ENCODE measurements around the gene FPR1.

The FPR1 gene

GRCh38 chr19:51751655-51752054 lies at the start of gene FPR1:
Gene FPR1 (minus strand): TSS chr19:51751878. CDS start chr19:51746994, 4,884 bp downstream.
- Mint-ChIP-seq H3K9me3 (no peaks in the 10 kb centered on the region), H3K27me3 (peaks cover 12% of the 10 kb centered on the region), H3K4me3 (no peak within 1 kb of the TSS), H3K36me3 (ENCODE audit: low read depth) (no peaks in the 10 kb centered on the region), H3K4me1 (ENCODE audit: low read depth) (no peaks in the 10 kb centered on the region), H3K27ac (no peak within 1 kb of the TSS)
- no peak for DNase-seq

- no peak for DNase-seq
- no peaks in the 10 kb centered on the region for H3K36me3 Mint-ChIP-seq (ENCODE audit: low read depth)
- H3K4me1 Mint-ChIP-seq (ENCODE audit: low read depth), result no peaks in the 10 kb centered on the region
Observed at GRCh38 chr19:51800473-51801244, 49.0 kb upstream of the FPR1 start.

GRCh38 chr19:51799774-51800472 lies 48.2 kb upstream of the FPR1 start:
- H3K4me1 Mint-ChIP-seq (ENCODE audit: low read depth), result no peaks in the 10 kb centered on the region
- no peak overlapping the region for H3K27ac Mint-ChIP-seq
- peaks cover 7% of the 10 kb centered on the region for H3K27me3 Mint-ChIP-seq
- no peak overlapping the region for H3K4me3 Mint-ChIP-seq
- no peaks in the 10 kb centered on the region for H3K36me3 Mint-ChIP-seq (ENCODE audit: low read depth)
- H3K9me3 Mint-ChIP-seq, result peaks cover 10% of the 10 kb centered on the region
- no peak for DNase-seq

More at GRCh38 chr19:51800473-51801244, 49.0 kb upstream of the FPR1 start:
- H3K9me3 Mint-ChIP-seq, result peaks cover 10% of the 10 kb centered on the region
- H3K4me3 Mint-ChIP-seq, result no peak overlapping the region
- peaks cover 7% of the 10 kb centered on the region for H3K27me3 Mint-ChIP-seq
- no peak overlapping the region for H3K27ac Mint-ChIP-seq

- Mint-ChIP-seq H3K36me3 (ENCODE audit: low read depth) (no peaks in the 10 kb centered on the region), H3K27me3 (peaks cover 7% of the 10 kb centered on the region), H3K9me3 (peaks cover 7% of the 10 kb centered on the region), H3K4me1 (ENCODE audit: low read depth) (no peaks in the 10 kb centered on the region), H3K27ac (no peak overlapping the region), H3K4me3 (no peak overlapping the region)
- DNase-seq, result no peak
Observed at GRCh38 chr19:51799034-51799773, 47.5 kb upstream of the FPR1 start.

- Mint-ChIP-seq H3K4me1 (ENCODE audit: low read depth) (no peaks in the 10 kb centered on the region), H3K9me3 (peaks cover 4% of the 10 kb centered on the region), H3K36me3 (ENCODE audit: low read depth) (no peaks in the 10 kb centered on the region), H3K27ac (no peak overlapping the region), H3K27me3 (peaks cover 7% of the 10 kb centered on the region), H3K4me3 (no peak overlapping the region)
- DNase-seq, result no peak
Observed at GRCh38 chr19:51798062-51798461, 46.4 kb upstream of the FPR1 start.

GRCh38 chr19:51797480-51797879 lies 45.8 kb upstream of the FPR1 start:
- H3K27me3 Mint-ChIP-seq, result peaks cover 7% of the 10 kb centered on the region
- H3K27ac Mint-ChIP-seq, result no peak overlapping the region
- no peak for DNase-seq
- H3K9me3 Mint-ChIP-seq, result peaks cover 4% of the 10 kb centered on the region
- H3K4me1 Mint-ChIP-seq (ENCODE audit: low read depth), result no peaks in the 10 kb centered on the region
- H3K36me3 Mint-ChIP-seq (ENCODE audit: low read depth), result no peaks in the 10 kb centered on the region
- H3K4me3 Mint-ChIP-seq, result no peak overlapping the region

GRCh38 chr19:51796195-51796679 lies 44.6 kb upstream of the FPR1 start:
- Mint-ChIP-seq H3K9me3 (peaks cover 7% of the 10 kb centered on the region), H3K4me3 (no peak overlapping the region), H3K27me3 (peaks cover 7% of the 10 kb centered on the region), H3K36me3 (ENCODE audit: low read depth) (no peaks in the 10 kb centered on the region), H3K27ac (no peak overlapping the region), H3K4me1 (ENCODE audit: low read depth) (no peaks in the 10 kb centered on the region)
- DNase-seq, result no peak

GRCh38 chr19:51794885-51795490 lies 43.3 kb upstream of the FPR1 start, which contains the start of gene FPR3:
Gene FPR3 (plus strand): TSS chr19:51795157. CDS start chr19:51823749, 28,592 bp downstream.
- peaks cover 7% of the 10 kb centered on the region for H3K9me3 Mint-ChIP-seq

GRCh38 chr19:51793994-51794393 lies 42.3 kb upstream of the FPR1 start:
- H3K36me3 Mint-ChIP-seq (ENCODE audit: low read depth), result no peaks in the 10 kb centered on the region
- no peak overlapping the region for H3K27ac Mint-ChIP-seq
- H3K27me3 Mint-ChIP-seq, result peaks cover 6% of the 10 kb centered on the region
- H3K4me1 Mint-ChIP-seq (ENCODE audit: low read depth), result no peaks in the 10 kb centered on the region
- no peak for DNase-seq
- peaks cover 3% of the 10 kb centered on the region for H3K9me3 Mint-ChIP-seq
- H3K4me3 Mint-ChIP-seq, result no peak overlapping the region

More at GRCh38 chr19:51794885-51795490, 43.3 kb upstream of the FPR1 start, which contains the start of gene FPR3:
- no peaks in the 10 kb centered on the region for H3K4me1 Mint-ChIP-seq (ENCODE audit: low read depth)
- no peak within 1 kb of the TSS for H3K27ac Mint-ChIP-seq
- no peaks in the 10 kb centered on the region for H3K36me3 Mint-ChIP-seq (ENCODE audit: low read depth)
- no peak within 1 kb of the TSS for H3K4me3 Mint-ChIP-seq
- peaks cover 7% of the 10 kb centered on the region for H3K27me3 Mint-ChIP-seq
- DNase-seq, result no peak

GRCh38 chr19:51792932-51793331 lies 41.3 kb upstream of the FPR1 start:
- H3K4me1 Mint-ChIP-seq (ENCODE audit: low read depth), result no peaks in the 10 kb centered on the region
- H3K27ac Mint-ChIP-seq, result no peak overlapping the region
- H3K4me3 Mint-ChIP-seq, result no peak overlapping the region
- H3K36me3 Mint-ChIP-seq (ENCODE audit: low read depth), result no peaks in the 10 kb centered on the region
- DNase-seq, result no peak
- peaks cover 7% of the 10 kb centered on the region for H3K9me3 Mint-ChIP-seq
- H3K27me3 Mint-ChIP-seq, result peaks cover 6% of the 10 kb centered on the region

GRCh38 chr19:51789061-51789795 lies 37.5 kb upstream of the FPR1 start:
- Mint-ChIP-seq H3K9me3 (peaks cover 10% of the 10 kb centered on the region), H3K27ac (no peak overlapping the region), H3K27me3 (peaks cover 3% of the 10 kb centered on the region), H3K4me1 (ENCODE audit: low read depth) (no peaks in the 10 kb centered on the region), H3K4me3 (no peak overlapping the region), H3K36me3 (ENCODE audit: low read depth) (no peaks in the 10 kb centered on the region)
- DNase-seq, result no peak

- Mint-ChIP-seq H3K9me3 (peaks cover 10% of the 10 kb centered on the region), H3K27ac (no peak overlapping the region), H3K36me3 (ENCODE audit: low read depth) (no peaks in the 10 kb centered on the region), H3K4me1 (ENCODE audit: low read depth) (no peaks in the 10 kb centered on the region), H3K27me3 (peaks cover 3% of the 10 kb centered on the region), H3K4me3 (no peak overlapping the region)
- no peak for DNase-seq
Observed at GRCh38 chr19:51788029-51788428, 36.4 kb upstream of the FPR1 start.

- Mint-ChIP-seq H3K36me3 (ENCODE audit: low read depth) (no peaks in the 10 kb centered on the region), H3K4me3 (no peak overlapping the region), H3K9me3 (peaks cover 7% of the 10 kb centered on the region), H3K4me1 (ENCODE audit: low read depth) (no peaks in the 10 kb centered on the region), H3K27ac (no peak overlapping the region), H3K27me3 (peaks cover 8% of the 10 kb centered on the region)
- no peak for DNase-seq
Observed at GRCh38 chr19:51786646-51787494, 35.2 kb upstream of the FPR1 start.

All from activated T-cell treated with anti-CD3 and anti-CD28 coated beads, Interleukin-2, amount 50 U/mL, for 24 hours (primary cell).